Central memory CD4-positive, alpha-beta T cell (primary cell): ENCODE data around the gene BCL2L13.

Experiments
- DNase-seq: peaks from one replicate; pipeline ENCODE4 v3.0.0; 2022
- total RNA-seq, 3 experiments: gene quantifications; one replicate each; lab custom pipeline; 2026; lab: John Stamatoyannopoulos, UW

Gene BCL2L13, protein sequence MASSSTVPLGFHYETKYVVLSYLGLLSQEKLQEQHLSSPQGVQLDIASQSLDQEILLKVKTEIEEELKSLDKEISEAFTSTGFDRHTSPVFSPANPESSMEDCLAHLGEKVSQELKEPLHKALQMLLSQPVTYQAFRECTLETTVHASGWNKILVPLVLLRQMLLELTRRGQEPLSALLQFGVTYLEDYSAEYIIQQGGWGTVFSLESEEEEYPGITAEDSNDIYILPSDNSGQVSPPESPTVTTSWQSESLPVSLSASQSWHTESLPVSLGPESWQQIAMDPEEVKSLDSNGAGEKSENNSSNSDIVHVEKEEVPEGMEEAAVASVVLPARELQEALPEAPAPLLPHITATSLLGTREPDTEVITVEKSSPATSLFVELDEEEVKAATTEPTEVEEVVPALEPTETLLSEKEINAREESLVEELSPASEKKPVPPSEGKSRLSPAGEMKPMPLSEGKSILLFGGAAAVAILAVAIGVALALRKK
- 33.4 to 76.2 (median 73.3) reads per million in 3 experiments for total RNA-seq

DNA sequence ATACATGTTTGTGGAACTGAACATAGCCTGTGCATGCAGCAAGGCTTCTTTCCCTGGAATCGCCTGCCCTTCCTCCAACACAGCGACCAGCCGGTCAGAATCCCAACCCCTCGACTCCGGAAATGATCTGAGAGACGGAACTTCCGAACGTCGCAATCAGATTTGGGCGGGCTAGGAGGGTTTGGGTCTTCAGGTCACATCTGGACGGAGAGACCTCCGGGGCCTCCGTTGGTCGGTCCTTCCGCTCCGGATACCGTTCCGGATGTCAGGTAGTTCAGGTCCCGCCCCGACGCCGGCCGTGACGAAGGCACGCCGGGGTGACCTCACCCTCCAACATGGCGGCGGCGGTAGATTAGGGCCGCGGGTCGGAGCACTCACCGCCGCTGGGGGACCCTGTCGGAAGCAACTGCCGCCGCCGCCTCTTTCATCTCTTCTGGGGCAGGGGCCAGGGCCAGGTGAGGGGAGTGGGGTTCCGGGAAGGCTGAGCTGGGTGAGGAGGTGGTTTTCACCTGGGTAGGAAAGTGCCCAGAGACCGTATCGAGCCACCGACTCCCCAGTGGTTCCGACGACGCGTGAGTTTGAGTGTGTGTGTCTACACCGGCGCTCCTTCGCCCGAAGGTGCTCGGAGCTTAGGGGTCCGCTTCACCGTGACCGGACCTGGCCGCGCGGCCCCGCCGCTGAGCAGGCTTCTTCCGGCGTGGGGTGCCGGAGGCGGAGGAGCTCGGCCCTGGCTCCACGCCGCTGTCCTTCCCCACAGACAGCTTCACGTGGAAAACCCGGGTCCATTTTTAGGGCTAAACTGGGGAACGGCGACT lies at the start of gene BCL2L13:
Gene BCL2L13, plus strand, starts transcription at position 326 of the 815 bp plus-strand sequence. CDS start 16,955 bp downstream, outside the sequence.
- peak; percentile 87 for DNase-seq

DNA sequence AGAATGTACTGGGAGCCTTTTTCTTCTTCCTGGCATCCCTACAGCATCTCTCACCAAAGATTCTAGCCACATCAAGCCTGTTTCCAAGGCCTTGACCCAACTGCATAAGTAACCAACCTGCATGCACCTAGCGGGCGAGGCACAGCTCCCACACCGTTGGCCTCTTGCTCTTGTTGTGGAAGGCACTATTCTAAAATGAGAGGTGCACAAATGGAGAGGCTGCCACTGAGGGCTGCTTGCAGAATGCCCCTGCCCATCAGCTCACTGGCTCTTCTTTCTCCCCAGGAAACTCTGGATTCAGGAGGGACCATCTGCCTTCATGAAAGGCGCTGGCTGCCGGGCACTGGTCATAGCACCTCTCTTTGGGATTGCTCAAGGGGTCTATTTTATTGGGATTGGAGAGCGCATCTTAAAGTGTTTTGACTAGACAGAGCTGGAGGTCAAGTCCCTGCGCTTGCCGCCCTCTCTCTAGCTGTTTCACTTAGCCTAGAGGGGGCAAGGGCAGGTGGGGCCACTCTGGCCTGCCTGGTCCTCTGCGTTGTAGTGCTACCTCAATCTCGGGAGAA lies 48.7 kb upstream of the BCL2L13 start:
- no peak for DNase-seq

DNA sequence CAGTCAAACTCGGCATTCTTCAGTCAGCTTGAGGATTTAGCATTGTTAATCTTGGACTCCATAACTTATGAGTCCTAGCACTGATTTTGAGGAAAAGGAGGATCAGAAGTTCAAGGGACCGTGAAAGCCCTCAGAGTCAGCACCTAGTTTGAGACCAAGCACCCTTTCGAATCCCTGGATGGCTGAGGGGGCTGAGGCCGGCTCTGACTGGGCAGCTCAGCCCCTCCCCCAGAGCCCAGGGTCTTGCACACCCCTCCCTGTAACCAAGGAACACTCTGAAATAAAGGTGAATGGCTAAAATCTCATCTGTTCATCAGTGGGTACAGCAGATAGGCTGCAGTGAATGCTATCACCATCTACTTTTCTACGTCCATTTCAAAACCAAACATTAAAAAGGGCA lies 48.0 kb upstream of the BCL2L13 start:
- DNase-seq: no peak

- DNase-seq: no peak
These were observed 46.4 kb upstream of the BCL2L13 start for GRCh38 chr22:17592201-17592600.

DNA sequence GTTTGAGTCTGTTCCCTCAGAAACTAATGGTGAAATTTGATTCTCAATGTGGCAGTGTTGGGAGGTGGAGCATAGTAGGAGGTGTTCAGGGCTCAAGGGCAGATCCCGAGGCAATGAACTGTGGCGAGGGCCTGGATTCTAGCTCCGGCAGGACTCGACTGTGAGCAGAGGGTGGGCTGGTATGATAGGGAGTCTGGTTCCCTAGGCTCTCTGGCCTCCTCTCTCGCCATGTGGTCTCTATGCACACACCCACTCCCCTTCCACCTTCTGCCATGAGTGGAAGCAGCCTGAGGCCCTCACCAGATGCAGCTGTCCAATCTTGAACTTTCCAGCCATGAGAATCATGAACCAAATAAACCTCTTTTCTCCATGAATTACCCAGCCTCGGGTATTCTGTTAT lies 42.3 kb upstream of the BCL2L13 start:
- no peak for DNase-seq

DNA sequence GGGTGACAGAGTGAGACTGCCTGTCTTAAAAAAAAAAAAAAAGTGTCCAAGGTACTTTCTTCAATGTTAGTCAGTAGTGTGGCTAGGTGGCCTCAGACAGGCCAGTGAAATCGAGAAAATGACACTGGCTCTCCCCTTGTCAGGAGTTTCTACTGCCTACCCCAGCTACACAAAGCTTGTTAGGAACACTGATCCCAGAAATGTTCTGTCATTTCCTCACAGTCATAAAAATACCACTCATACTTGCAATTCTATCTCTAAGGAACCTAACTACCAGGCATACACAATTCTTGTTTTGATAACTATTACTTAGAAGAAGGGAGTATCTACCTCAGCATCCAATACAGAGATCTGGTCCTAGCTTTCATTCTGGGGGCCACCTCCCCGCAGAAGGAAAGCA lies 41.3 kb upstream of the BCL2L13 start:
- DNase-seq: no peak

GRCh38 chr22:17598318-17598717 lies 40.2 kb upstream of the BCL2L13 start:
- no peak for DNase-seq

GRCh38 chr22:17601031-17601430 lies 37.5 kb upstream of the BCL2L13 start:
- no peak for DNase-seq

GRCh38 chr22:17603668-17604067 lies 34.9 kb upstream of the BCL2L13 start:
- no peak for DNase-seq

GRCh38 chr22:17606496-17606895 lies 32.1 kb upstream of the BCL2L13 start:
- DNase-seq: no peak

DNA sequence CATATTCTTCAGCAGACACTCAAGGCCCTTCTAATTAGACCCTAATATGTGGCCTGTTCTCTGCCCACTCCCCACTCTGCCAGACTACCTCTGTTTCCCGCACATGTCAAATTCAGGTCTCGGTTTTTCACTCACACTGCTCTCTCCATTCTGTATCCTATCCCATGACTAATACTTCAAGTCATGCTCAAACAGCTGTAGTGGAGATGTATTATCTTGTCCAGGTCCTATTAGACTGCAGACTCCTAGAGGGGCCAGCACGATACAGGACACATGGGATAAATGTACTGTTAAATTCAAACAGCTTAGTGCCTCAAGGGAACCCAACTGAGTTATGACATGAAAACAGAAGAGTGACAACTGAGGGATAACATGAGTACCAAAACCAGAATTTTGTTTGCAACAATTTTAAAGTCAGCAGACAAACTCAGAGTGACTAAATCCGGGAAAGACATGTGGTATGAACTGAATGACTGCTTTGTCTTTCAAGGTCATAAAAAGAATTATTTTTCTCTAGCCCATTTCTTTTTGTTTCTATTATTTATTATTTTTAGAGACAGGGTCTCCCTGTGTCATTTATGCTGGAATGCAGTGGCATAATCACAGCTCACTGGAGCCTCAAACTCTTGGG lies 30.6 kb upstream of the BCL2L13 start:
- no peak for DNase-seq

DNA sequence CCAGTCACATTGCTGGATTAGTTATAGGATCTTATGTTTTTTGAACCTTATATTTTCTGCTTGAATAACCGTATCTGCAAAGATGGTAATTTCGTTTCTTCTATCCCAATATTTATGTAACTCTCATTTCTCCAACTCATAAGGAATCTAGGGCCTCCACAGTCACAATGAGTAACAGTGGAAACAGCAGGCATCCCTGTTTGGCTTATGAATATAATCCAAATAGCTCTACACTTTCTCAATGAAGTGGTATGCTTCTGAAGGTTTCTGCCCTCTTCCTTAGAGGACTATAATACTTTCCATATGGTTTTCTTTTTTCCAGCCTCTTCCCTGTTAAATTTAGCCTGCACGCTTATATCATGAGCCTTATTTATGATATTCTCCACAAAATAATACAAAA lies 26.5 kb upstream of the BCL2L13 start:
- DNase-seq: no peak

- DNase-seq: no peak
These were observed 25.3 kb upstream of the BCL2L13 start for GRCh38 chr22:17613280-17613679.

DNA sequence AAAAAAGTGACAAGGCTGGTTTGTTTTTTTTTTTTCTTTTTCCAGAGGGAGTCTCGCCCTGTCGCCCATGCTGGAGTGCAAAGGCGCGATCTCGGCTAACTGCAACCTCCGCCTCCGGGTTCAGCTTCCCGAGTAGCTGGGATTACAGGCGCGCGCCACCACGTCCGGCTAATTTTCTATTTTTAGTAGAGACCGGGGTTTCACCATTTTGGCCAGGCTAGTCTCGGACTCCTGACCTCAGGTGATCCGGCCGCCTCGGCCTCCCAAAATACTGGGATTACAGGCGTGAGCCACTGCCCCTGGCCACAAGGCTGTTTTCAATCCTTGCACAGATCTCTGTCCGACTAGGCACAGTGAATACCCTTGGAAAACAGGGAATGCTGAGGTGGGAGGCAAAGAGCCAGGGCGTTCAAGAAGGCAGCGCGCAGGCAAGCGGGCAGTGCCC lies 10.6 kb upstream of the BCL2L13 start:
- no peak for DNase-seq

- DNase-seq: peak; percentile 93
These were observed 10.0 kb upstream of the BCL2L13 start, which contains the start of gene ATP6V1E1 for GRCh38 chr22:17628406-17629172. Gene ATP6V1E1 (minus strand): TSS chr22:17628749. CDS start chr22:17628635, 114 bp downstream.

- DNase-seq: no peak
These were observed 9.4 kb upstream of the BCL2L13 start for GRCh38 chr22:17629173-17629489.

DNA sequence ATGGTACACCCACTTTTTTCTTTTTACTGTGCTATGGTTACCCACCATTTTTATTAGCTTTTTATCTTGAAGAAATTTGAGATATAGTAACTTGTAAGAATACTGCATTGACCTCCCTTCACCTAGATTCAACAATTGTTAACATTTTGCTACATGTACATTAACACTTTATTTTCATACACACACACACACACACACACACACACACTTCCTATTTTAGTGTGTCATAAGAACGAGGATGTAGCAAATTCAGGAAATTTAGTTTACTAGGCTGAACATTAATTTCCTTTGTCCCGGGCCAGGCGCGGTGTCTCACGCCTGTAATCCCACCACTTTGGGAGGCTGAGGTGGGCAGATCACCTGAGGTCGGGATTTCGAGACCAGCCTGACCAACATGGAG lies 8.9 kb upstream of the BCL2L13 start:
- DNase-seq: no peak

- no peak for DNase-seq
These were observed 7.4 kb upstream of the BCL2L13 start for GRCh38 chr22:17631076-17631565.

GRCh38 chr22:17633217-17633997 lies 5.2 kb upstream of the BCL2L13 start:
- no peak for DNase-seq

- no peak for DNase-seq
These were observed 4.6 kb upstream of the BCL2L13 start for GRCh38 chr22:17633998-17634323.

DNA sequence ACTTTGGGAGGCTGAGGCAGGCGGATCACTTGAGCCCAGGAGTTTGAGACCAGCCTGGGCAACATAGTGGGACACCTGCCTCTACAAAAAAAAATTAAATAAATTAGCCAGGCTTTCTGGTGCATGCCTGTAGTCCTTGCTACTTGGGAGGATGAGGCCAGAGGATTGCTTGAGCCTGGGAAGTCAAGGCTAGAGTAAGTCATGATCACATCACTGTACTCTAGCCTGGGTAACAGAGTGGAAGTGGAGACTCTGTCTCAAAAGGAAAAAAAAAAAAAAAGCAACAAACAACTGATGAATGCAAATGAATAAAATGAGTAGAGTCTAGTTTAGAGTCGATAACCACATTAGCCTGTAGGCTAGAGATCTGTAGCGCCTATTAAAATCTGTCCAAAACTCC lies 3.9 kb upstream of the BCL2L13 start:
- no peak for DNase-seq
